NCI-H2029 (cell line): ENCODE results near the gene CEP78.
A peak's percentile ranks its signal among the peaks of the same experiment; 100 is the strongest.

ENCODE experiments used
- DNase-seq: peaks from one replicate; lab custom pipeline; 2025; lab: John Stamatoyannopoulos, UW

The CEP78 gene

DNA sequence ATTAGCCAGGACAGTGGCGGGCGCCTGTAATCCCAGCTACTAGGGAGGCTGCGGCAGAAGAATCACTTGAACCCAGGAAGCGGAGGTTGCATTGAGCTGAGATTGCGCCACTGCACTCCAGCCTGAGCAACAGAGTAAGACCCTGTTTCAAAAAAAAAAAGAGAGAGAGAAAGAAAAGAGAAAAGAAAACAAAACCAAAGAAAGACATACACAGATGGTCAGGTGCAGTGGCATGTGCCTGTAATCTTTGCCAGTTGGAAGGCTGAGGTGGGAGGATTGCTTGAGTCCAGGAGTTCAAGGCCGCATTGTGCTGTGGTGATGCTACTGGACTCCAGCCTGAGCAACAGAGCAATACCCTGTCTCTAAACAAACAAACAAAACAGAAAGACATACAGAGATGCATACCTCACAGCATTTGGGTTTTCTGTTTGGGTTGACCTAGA, 51.1 kb downstream of the CEP78 start:
- no peak for DNase-seq

DNA sequence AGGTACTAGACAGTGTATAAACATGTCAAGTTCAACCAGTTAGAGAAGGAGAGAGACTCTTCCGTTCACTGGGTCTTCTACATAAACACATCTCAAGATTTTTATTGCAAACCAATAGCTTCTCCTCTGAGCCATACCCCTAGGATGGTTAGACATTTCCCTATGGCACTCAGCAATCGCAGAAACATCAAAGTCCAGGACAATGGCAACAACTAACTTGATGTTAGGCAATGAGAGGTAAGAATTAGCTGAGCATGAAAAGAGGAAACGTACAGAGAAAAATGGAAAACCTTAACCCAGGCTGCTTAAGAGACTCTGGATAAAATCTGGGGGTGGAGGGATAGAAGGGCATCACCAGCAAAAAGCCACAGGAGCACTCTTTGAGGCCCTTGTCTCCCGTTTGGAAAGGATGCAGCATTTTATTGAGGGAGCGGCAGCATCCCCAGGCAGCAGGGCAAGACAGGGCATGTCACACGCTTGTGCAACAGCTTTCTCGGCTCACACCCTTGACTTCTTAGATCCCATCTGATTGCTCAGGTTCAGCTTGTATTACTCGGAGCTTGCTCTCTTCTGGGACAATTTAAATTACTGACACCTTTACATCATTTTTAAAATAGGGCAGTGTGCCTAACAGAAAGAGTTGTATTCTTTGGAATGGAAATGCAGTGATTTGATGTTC, 52.5 kb downstream of the CEP78 start:
- DNase-seq, result no peak

DNA sequence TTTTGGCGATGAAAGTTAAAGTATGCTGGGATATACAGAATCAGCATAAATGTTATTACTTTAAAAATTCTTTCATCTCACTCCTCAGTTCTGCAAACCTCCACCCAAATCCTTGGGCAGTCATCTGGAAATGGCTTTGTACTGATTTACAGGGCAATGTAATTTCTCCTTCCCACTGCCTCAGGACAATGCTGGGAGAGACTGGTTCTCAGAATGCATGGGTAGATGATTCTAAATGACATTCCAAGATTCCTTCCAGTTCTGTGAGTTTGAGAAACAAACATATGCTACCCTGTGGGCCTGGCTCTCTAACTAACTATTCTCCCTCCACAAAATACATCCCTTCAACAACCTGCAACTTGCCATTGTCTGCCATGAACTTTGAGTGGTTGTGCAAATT, 53.6 kb downstream of the CEP78 start:
- no peak for DNase-seq

DNA sequence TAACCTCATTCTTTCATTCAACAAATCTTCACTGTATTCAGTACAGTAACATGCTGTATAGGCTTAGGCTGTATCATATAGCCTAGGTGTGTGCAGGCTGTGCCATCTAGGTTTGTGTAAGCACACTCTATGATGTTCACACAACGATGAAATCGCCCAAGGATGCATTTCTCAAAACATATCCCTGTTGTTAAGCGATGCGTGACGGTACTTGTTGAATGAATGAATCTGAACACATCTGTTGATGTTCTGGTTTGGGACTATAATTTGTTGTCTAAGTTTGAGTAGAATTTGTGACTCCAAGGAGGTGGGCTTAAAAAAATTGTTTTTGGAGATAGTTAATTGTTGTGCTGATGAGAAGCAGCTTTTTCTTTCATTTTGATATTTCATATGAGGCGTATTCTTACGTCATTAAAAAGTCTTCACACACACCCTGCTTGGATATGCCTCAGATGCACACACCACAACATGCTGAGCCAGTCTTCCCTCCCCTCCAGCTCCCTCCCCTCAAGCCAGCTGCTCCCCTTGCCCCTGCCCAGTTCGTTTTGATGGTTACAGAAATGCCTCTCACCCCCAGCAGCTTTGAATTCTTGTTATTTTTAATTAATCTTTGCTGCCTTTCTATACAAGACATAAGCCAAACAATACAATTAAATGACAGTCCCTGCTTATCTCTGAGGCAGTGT, 55.5 kb downstream of the CEP78 start:
- no peak for DNase-seq

DNA sequence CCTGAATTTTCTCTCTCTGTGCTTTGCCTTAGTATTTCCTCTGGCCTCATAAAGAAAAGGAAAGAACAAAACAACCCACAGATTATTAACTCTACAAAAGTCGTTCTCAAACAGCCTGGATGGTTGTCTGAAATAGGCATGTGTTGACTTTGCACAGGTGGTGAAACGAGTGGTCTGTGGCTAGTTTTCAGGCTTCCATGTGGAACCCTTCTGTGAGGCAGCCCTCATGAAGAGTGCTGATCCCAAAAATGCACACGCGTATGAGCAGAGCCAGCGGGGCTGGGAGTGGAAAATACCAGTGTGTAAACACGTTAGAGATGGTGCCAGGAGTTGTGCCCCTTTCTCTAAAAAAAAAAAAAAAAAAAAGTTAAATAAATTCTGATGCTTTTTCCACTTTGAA, 56.2 kb downstream of the CEP78 start:
- no peak for DNase-seq

DNA sequence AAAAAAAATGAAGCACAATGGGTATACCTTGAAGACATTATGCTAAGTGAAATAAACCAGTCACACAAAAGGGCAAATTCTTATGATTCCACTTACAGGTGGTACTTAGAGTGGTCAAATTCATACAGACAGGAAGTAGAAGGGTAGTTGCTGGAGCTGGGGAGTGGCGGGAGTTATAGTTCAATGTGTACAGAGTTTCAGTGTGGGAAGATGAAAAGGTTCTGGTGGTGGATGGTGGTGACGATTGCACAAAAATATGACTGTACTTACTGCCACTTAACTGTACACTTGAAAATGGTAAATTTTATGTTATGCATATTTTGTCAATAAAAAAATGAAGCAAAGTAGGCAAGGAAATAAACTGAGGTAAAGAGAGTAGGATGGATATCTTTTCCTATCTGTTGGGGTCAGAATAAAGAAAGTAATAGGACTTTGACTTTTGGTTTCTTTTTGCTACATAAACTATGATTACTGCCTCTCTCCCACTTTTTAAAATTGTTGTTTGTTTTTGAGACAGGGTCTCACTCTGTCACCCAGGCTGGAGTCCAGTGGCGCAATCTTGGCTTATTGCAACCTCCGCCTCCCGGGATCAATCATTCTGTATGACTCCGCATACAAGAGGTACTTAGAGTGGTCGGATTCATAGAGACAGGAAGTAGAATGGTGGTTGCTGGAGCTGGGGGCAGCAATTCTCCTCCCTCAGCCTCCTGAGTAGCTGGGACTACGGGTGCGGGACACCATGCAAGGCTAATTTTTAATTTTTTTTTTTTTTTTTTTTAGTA, 57.0 kb downstream of the CEP78 start:
- no peak for DNase-seq

DNA sequence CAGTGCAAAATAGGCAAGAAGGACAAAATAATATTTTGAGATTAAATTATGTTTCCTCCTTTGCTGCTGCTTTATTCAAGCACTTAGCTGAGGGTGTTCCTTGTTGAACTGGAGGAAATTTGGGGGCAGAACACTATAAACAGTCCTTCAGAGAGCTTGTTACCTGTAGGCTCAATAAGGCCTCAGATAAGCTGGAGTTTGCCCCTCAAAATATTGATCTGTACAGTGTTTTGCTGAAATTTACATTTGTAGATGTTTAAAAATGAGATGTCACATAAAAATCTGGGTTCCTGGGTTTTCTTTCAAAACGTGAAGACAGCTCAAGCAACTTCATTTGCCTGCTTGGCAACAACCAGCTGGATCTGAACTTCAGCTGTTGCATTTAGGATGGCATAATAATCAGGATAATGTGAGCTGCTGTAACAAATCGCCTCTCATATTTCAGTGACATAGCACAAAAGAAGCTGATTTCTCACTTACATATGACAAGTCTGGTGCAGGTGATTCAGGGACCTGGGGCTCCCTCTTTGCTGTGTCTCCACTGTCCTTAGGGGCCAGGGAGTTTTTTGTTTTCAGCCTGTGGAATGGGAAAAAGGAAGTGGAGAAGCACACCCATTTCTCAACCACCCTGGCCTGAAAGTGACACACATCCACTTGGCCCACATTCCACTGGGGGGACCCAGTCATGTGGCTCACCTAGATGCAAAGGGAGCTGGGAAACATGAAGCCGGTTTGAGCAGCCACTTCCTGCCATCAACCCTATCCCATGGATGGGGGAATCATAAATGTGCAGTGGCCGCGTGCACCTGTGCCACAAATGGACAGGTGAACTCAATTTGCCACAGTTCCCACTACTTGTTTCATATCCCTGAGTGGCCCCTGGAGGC, 58.7 kb downstream of the CEP78 start:
- no peak for DNase-seq

DNA sequence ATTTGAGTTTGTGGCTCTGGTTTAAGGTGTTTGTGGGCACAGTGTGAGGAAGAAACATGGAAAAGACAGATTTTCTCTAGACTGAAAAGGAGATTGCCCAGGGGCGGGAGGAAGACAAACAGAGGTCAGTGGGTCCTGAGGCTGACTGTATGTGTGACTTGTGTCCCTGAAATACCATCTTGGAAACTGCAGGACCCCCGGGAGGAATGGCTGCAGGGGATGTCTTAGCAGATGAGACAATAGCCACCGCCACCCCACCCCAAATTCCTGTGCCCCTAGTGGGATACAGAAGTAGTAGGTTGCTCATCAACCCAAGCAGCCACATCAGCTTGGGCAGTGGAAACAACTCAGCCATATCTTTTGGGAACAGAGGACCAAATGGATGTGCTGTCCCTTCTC, 59.3 kb downstream of the CEP78 start:
- no peak for DNase-seq

DNA sequence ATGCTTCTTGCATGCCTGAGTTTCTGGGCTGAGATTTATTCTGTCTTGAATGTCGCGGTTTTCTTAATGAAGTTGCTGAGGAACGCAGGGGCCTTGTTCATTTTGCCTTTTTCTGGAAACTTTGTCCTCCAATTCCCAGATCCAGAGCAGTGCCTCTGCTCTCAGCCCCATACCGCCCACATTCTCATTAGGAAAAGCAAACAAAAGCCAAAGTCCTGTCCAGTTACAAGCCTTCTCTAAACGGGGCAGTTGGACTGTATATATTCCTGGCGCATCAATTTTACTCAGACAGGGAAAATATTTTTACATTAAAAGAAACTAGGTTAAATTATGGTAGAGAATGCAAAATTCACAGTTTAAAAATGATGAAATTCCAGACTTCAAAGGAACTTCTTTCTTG, 59.9 kb downstream of the CEP78 start:
- DNase-seq, result no peak

DNA sequence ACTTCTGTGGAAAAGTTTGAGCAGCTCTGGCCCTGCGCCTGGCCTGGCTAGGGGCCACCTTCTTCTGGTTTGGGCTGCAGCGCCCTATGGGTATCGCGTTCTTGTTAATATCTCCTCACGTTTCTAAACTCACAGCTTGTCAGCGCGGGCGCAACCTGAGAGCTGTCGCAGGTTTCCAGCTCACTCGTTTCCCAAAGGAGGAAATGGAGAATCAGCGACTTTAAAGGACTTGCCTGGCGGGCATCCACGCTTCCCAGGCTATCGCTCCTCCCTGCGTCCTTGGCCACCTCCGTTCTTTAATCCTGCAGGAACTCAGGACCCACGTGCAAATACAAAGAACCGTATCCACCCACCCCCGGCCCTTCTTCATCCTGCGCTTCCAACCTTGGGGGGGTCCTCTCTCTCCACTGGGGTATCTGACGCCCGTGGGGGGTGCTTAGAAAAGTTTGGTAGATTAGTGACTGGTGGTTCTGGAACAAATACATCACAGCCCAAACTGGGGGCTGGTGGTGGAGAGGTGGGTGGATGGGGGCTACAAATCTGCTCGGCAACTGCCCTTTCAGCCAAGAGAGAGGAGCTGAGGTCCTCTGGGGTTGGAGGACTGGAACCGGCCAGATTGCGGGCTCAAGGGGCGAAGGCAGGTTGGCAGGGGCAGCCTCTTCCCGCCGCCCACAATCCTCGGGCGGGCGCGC, 60.5 kb downstream of the CEP78 start:
- DNase-seq, result peak; percentile 83

DNA sequence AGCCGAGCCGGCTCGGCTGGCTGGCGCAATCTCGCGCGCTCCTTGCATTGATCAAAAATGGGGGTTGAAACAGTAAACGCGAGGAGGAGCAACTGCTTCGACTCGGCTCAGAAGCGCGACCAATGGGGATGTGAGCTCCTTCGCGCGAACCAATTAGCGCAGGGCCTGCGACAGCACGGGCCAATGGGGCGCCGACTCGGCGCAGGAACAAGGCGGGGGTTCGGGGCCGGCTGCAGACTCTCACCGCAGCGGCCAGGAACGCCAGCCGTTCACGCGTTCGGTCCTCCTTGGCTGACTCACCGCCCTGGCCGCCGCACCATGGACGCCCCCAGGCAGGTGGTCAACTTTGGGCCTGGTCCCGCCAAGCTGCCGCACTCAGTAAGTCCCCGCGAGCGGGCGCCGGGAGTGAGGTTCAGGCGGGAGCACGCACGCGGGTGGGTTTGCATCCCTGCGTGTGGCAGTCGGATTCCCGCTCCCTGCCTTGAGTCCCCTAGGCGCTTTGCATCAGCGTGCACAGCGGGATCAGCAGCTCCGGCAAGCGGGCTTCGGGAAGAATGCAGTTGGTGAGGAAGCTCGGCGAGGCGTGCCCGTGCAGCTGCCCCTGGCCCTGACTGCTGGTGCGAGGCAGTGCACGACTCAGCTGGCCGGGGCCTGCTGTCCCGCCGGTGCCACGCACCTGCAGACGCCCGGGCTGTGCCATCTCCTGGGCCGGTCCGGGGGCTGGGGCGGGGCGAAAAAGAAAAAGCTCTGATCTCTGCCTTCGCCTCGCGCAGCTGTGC, 61.2 kb downstream of the CEP78 start, which contains the start of gene PSAT1:
TSS of gene PSAT1 (plus strand) at position 233 of the 779 bp plus-strand sequence. CDS start at position 319, 86 bp downstream.
- peak; percentile 97 for DNase-seq

DNA sequence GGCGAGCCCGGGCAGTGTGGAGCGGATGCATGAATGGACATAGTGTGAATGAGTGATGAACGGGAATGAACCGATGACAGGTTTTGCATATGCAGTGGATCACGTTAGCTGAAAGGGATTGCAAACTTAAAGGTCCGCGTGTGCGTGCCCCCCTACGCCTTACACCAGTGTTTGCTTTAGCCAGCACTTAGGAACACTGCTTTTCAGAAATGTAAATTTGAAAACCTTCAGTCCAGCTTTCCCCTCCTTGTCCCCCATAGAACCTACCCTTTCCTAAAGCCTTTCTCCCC, 61.7 kb downstream of the CEP78 start:
- DNase-seq, result no peak

DNA sequence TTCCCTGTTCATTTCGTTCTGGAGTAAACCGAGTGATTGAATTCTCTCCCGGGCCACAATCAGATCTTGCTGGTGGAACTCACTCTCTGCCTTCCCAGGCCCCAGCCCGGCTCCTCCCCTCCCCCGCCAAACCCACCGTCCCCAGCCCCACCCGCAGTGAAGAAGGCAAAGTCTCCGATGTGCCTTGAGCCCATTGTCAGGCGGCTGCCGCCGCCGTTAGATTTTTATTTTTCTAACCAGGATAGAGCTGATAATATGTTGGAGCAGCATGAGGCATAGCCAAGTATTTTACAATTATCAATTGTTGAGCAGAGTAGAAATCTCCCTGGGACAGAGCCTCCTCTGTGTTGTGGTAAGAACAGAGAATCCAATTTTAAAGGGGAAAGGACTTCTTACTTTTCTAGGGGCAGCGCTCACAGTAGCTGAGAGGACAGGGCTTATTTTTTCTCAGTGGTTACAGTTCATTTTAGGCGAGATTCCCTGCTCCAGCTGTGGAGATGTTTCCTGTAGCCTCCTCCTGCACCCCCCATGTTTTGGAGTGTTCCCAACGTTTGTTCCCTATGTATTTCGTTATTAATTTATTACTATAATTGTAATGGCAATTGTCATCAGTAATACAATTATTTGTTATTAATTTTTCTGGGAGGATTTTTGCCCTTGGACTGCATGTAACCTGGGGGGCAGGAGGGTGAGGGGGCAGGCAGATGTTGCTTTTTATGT, 62.3 kb downstream of the CEP78 start:
- DNase-seq, result no peak

DNA sequence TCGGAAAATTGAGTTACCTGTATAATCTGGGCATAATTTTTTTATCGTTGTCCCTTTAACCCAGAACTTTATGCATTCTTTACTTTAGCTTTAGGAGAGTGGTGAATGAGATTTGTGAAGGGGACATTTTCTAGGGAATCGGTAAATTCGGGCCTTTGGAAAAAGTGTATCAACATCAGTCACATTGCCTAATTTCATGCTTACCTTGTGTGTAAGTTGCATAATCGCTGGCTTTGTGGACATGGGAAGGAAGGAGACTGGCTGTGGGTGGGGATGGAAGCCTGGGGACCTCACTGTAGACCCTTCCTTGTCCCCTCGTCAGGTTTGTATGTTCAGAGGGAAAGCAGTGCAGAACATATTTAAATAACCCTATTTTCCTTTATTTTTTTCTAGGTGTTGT, 64.3 kb downstream of the CEP78 start:
- DNase-seq, result no peak

DNA sequence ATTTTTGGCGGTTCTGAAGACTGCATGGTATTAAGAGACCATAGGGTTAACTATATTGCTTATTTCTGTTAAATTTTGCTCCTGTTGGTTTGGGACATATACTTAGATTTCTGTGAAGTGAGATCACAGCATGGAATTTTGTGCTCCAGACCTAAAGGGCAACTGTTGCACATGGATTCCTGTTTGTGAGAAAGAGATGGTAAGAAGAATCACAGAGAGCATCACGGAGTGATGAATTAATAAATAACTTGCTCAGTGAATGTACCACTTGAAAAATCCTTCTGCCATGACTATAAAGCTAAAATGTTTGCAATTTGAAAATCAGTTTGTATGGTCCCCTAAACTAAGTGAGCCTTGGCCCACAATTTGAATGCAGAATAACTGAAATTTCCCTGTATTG, 65.6 kb downstream of the CEP78 start:
- no peak for DNase-seq

DNA sequence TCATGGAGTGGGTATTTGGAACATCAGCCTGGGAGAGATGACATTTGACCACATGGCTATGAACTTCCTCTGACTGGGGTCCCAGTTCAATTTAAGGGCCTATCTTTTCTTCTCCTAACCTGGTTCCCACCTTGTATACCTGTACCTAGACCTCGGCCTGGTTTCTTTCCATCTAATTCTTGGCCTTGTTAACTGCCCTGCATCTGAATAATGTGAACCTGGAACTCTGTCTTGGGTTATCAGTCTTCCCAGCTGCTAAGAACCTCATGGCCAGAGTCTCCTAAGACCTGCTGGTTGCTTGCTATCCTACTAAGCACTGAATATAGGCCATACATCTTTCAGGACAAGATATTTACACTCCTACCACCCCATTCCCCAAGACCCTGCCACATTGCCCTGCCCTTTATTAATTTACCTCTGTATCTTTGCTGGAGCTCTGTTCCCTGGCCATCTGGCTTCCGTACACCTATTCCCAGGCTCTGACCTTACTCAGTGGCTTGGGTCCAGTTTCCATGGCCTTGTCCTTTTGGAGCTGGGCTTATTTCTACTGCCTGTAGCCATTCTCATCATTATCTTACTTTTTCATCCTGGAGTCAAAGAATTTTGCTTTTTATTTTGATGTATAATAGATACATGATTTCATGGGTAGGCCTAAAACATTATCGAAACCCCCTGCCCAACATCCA, 67.6 kb downstream of the CEP78 start:
- DNase-seq, result no peak

DNA sequence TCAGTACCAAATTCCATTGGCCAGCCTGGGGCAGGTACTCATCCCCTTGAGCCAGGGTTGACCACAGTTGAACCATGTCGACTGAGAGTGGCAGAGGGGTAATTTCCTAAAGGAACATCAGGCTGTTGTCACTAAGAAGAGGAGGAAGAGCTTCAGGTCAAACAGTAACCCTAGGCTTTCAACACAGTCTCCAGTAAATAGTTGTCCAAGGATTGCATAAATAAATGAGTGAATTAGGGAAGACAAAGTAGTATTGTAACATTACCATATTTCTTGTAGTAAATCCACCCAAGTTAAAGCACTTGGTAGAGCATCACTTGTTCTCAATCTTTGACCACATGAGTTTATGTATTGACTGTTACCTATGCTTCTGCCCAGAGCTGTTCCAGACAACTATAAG, 68.5 kb downstream of the CEP78 start:
- no peak for DNase-seq

DNA sequence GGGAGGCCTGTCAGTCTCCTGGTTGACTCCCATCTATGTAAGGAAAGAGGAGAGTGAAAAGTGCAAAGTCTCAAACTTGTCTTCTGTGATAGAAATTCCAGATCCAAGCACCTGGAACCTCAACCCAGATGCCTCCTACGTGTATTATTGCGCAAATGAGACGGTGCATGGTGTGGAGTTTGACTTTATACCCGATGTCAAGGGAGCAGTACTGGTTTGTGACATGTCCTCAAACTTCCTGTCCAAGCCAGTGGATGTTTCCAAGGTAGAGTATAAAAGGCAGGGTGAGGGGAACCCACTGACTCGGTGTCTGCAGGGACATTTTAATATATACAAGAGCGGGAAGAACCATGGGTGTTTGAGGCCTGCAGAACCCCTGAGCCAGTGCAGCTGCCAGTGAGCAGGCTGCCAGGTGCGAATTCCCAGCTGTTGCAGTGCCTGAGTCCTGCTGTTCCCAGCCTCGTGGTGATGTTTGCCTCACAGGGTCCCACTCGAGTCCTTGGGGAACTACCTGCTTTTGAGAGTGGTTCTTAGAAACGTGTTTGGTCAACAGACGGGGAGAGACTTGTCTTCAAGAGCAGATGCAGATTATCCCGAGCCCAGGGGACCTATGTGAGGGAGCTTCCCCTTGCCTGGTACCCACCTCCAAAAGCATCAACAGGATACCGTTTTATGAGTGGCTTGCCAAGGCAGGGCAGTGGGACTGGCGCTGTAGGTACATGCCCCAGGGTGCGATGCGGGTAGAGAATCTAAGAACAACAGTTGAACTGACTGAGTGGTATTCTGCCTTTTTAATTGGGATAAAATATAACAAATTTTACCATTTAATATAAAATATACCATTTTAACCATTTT, 70.6 kb downstream of the CEP78 start:
- no peak for DNase-seq

DNA sequence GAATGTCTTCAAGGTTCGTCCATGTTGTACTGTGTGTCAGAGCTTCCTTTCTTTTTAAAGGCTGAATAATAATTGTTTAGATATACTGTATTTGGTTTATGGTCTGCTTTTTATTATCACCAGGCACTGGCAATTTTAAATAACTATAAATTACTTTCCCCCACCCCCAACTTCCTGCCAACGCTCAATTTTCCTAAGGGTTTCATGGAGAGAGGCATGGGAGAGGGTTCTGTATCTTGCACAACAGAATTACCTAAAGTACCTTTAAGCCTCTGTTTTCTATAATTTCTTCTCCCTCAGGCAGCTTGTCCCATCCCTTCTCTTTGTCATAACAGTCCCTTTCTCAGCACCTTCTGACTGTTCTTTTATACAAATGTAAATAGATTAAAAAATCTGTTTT, 71.5 kb downstream of the CEP78 start:
- DNase-seq, result no peak
